ENCODE measurements around the gene MSH2. TPM values are rescaled to one million over a fixed set of nuclear protein-coding genes. Genes with fewer than 3 reads are reported as not detected.
"Not testable (repeated sequence)": the region's sequence is repeated elsewhere in the genome, so short reads cannot be mapped to it uniquely, and the experiment has no call there.

Gene MSH2
- total RNA-seq, 1 donor from 2014 or later = 16.0 TPM

DNA sequence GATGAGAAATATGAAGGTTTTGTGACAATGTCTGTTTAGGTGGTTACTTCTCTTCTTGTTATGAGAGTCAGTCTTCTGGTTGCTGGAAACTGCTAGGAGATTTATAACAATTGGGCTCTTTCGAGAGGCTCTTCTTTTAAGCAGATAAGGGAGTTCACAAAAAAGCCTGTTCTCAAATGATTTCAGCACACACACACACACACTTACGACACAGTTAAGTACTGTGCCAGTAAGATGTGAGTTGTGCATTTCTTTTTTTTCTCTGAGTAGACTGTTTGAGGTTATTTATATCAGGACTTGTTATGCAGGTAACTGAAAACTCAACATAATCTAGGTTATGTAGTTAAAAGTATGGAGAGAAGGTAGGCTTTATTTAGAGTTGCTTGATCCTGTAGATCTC is 49.8 kb downstream of the MSH2 start:
- peaks cover 4% of the 10 kb centered on the region for H3K4me1 Mint-ChIP-seq (ENCODE audit: low read depth, unreplicated experiment)
- no peaks in the 10 kb centered on the region for H3K79me2 ChIP-seq (ENCODE audit: insufficient read depth, low read length)
- H3K9me3 ChIP-seq (ENCODE audit: insufficient read depth, low read depth, low read length) = no peaks in the 10 kb centered on the region
- H3K4me2 ChIP-seq (ENCODE audit: low read length) = no peak overlapping the region
- H4K20me1 ChIP-seq (ENCODE audit: insufficient read depth, low read length) = no peaks in the 10 kb centered on the region
- H3K9me3 Mint-ChIP-seq (ENCODE audit: unreplicated experiment) = no peaks in the 10 kb centered on the region
- peaks cover 17% of the 10 kb centered on the region for H3K36me3 Mint-ChIP-seq (ENCODE audit: low read depth, unreplicated experiment)
- no peak overlapping the region for H3K9ac ChIP-seq (ENCODE audit: low read length)
- H3K4me3 Mint-ChIP-seq (ENCODE audit: unreplicated experiment) = no peak overlapping the region
- no peak for DNase-seq (ENCODE audit: low read depth)
- no peaks in the 10 kb centered on the region for H3K27me3 Mint-ChIP-seq (ENCODE audit: low read depth, unreplicated experiment)
- no peaks in the 10 kb centered on the region for H3K36me3 ChIP-seq (ENCODE audit: insufficient read depth, low read length)
- H2AFZ ChIP-seq (ENCODE audit: low read depth, low read length) = no peak overlapping the region
- no peak overlapping the region for H3K4me3 ChIP-seq (ENCODE audit: insufficient read depth, low read depth, low read length)
- no peaks in the 10 kb centered on the region for H3K4me1 ChIP-seq (ENCODE audit: insufficient read depth, low read length)
- no peak for FAIRE-seq
- H3K27ac ChIP-seq (ENCODE audit: low read depth, low read length) = no peak overlapping the region
- TF ChIP-seq, protein P1, sequence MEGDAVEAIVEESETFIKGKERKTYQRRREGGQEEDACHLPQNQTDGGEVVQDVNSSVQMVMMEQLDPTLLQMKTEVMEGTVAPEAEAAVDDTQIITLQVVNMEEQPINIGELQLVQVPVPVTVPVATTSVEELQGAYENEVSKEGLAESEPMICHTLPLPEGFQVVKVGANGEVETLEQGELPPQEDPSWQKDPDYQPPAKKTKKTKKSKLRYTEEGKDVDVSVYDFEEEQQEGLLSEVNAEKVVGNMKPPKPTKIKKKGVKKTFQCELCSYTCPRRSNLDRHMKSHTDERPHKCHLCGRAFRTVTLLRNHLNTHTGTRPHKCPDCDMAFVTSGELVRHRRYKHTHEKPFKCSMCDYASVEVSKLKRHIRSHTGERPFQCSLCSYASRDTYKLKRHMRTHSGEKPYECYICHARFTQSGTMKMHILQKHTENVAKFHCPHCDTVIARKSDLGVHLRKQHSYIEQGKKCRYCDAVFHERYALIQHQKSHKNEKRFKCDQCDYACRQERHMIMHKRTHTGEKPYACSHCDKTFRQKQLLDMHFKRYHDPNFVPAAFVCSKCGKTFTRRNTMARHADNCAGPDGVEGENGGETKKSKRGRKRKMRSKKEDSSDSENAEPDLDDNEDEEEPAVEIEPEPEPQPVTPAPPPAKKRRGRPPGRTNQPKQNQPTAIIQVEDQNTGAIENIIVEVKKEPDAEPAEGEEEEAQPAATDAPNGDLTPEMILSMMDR (IDR thresholded peaks at IDR 0.05; ENCODE audit: insufficient read depth, low read depth, low read length) = no peak
- no peak for TF ChIP-seq EZH2 (IDR thresholded peaks at IDR 0.05; ENCODE audit: insufficient read depth, low read length)
- H3K27me3 ChIP-seq (ENCODE audit: insufficient read depth, low read length) = no peaks in the 10 kb centered on the region
- H3K27ac Mint-ChIP-seq (ENCODE audit: unreplicated experiment) = no peak overlapping the region

DNA sequence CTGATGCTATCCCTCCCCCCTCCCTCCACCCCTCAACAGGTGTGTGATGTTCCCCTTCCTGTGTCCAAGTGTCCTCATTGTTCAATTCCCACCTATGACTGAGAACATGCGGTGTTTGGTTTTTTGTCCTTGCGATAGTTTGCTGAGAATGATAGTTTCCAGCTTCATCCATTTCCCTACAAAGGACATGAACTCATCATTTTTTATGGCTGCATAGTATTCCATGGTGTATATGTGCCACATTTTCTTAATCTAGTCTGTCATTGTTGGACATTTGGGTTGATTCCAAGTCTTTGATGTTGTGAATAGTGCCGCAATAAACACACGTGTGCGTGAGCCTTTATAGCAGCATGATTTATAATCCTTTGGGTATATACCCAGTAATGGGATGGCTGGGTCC is 51.9 kb downstream of the MSH2 start:
- not testable (repeated sequence) for H3K27ac Mint-ChIP-seq (ENCODE audit: unreplicated experiment); H3K27me3 Mint-ChIP-seq (ENCODE audit: low read depth, unreplicated experiment); H3K4me1 ChIP-seq (ENCODE audit: insufficient read depth, low read length); H3K4me3 ChIP-seq (ENCODE audit: insufficient read depth, low read depth, low read length); H3K9me3 Mint-ChIP-seq (ENCODE audit: unreplicated experiment); H3K4me3 Mint-ChIP-seq (ENCODE audit: unreplicated experiment); H2AFZ ChIP-seq (ENCODE audit: low read depth, low read length); H3K9me3 ChIP-seq (ENCODE audit: insufficient read depth, low read depth, low read length); H3K27ac ChIP-seq (ENCODE audit: low read depth, low read length); DNase-seq (ENCODE audit: low read depth); H3K9ac ChIP-seq (ENCODE audit: low read length); H3K36me3 ChIP-seq (ENCODE audit: insufficient read depth, low read length); FAIRE-seq; H4K20me1 ChIP-seq (ENCODE audit: insufficient read depth, low read length); H3K4me2 ChIP-seq (ENCODE audit: low read length); H3K27me3 ChIP-seq (ENCODE audit: insufficient read depth, low read length); H3K79me2 ChIP-seq (ENCODE audit: insufficient read depth, low read length); H3K4me1 Mint-ChIP-seq (ENCODE audit: low read depth, unreplicated experiment)
- H3K36me3 Mint-ChIP-seq (ENCODE audit: low read depth, unreplicated experiment) = peaks cover 17% of the 10 kb centered on the region

DNA sequence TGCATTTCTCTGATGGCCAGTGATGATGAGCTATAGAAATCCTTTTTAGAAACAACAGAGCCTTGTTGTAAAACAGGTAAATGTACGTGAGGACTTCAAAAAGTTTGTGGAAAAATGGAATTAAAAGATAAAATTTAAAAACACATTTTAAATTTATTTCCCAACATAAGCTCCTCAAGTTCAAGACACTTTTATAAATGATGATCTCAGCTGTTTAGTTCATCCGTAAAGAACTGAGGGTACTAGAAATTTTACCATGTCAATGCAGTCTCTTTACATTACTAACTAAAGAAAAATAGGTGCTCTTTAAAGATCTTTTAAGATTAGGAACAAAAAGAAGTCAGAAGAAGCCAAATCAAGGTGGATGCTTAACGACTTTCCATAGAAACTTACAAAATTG is 52.5 kb downstream of the MSH2 start:
- Histone ChIP-seq H2AFZ (ENCODE audit: low read depth, low read length) (no peak overlapping the region), H3K27ac (ENCODE audit: low read depth, low read length) (no peak overlapping the region), H3K27me3 (ENCODE audit: insufficient read depth, low read length) (no peaks in the 10 kb centered on the region), H3K79me2 (ENCODE audit: insufficient read depth, low read length) (no peaks in the 10 kb centered on the region), H3K9ac (ENCODE audit: low read length) (no peak overlapping the region), H3K36me3 (ENCODE audit: insufficient read depth, low read length) (no peaks in the 10 kb centered on the region), H3K4me3 (ENCODE audit: insufficient read depth, low read depth, low read length) (no peak overlapping the region), H3K4me2 (ENCODE audit: low read length) (no peak overlapping the region), H3K9me3 (ENCODE audit: insufficient read depth, low read depth, low read length) (no peaks in the 10 kb centered on the region), H4K20me1 (ENCODE audit: insufficient read depth, low read length) (no peaks in the 10 kb centered on the region), H3K4me1 (ENCODE audit: insufficient read depth, low read length) (no peaks in the 10 kb centered on the region)
- Mint-ChIP-seq H3K4me1 (ENCODE audit: low read depth, unreplicated experiment) (peaks cover 4% of the 10 kb centered on the region), H3K36me3 (ENCODE audit: low read depth, unreplicated experiment) (peaks cover 15% of the 10 kb centered on the region), H3K4me3 (ENCODE audit: unreplicated experiment) (no peak overlapping the region), H3K9me3 (ENCODE audit: unreplicated experiment) (no peaks in the 10 kb centered on the region), H3K27ac (ENCODE audit: unreplicated experiment) (no peak overlapping the region), H3K27me3 (ENCODE audit: low read depth, unreplicated experiment) (no peaks in the 10 kb centered on the region)
- DNase-seq (ENCODE audit: low read depth) (no peak), FAIRE-seq (no peak)
- TF ChIP-seq, protein P1 (IDR thresholded peaks at IDR 0.05; ENCODE audit: insufficient read depth, low read depth, low read length) = no peak
- TF ChIP-seq EZH2 (IDR thresholded peaks at IDR 0.05; ENCODE audit: insufficient read depth, low read length) = no peak

Data from astrocyte (in vitro differentiated cells and primary cell).